NCI-H1092 treated with DMSO at 0.1 percent for 48 hours (cell line): Measurements from ENCODE around the gene ANKRD13A.

ENCODE experiments used
- DNase-seq: peaks from one replicate; lab custom pipeline; 2025; lab: John Stamatoyannopoulos, UW

ANKRD13A gene

GRCh38 chr12:109998904-109999648 is at the start of gene ANKRD13A:
Gene ANKRD13A, plus strand, starts transcription at chr12:109999430. Its CDS starts 259 bp downstream, at chr12:109999689.
- peak; percentile 81 for DNase-seq

- DNase-seq: no peak
Measured at GRCh38 chr12:109950625-109951024, 48.6 kb upstream of the ANKRD13A start.

- no peak for DNase-seq
Measured at GRCh38 chr12:109951136-109951535, 48.1 kb upstream of the ANKRD13A start.

GRCh38 chr12:109951751-109952150 is 47.5 kb upstream of the ANKRD13A start:
- peak; percentile 10 for DNase-seq

GRCh38 chr12:109952160-109952858 is 46.9 kb upstream of the ANKRD13A start:
- no peak for DNase-seq

GRCh38 chr12:109952873-109953272 is 46.4 kb upstream of the ANKRD13A start:
- DNase-seq: no peak

- no peak for DNase-seq
Measured at GRCh38 chr12:109953656-109954055, 45.6 kb upstream of the ANKRD13A start.

GRCh38 chr12:109958374-109958773 is 40.9 kb upstream of the ANKRD13A start:
- no peak for DNase-seq

GRCh38 chr12:109959411-109960093 is 39.7 kb upstream of the ANKRD13A start:
- no peak for DNase-seq

GRCh38 chr12:109961201-109961600 is 38.0 kb upstream of the ANKRD13A start:
- no peak for DNase-seq

GRCh38 chr12:109961612-109962011 is 37.6 kb upstream of the ANKRD13A start:
- DNase-seq: no peak

- no peak for DNase-seq
Measured at GRCh38 chr12:109962398-109962797, 36.8 kb upstream of the ANKRD13A start.

GRCh38 chr12:109963330-109963729 is 35.9 kb upstream of the ANKRD13A start:
- DNase-seq: no peak

- DNase-seq: no peak
Measured at GRCh38 chr12:109963743-109964429, 35.3 kb upstream of the ANKRD13A start.

- DNase-seq: no peak
Measured at GRCh38 chr12:109966546-109966945, 32.7 kb upstream of the ANKRD13A start.

- no peak for DNase-seq
Measured at GRCh38 chr12:109967383-109968031, 31.7 kb upstream of the ANKRD13A start.

GRCh38 chr12:109968032-109968420 is 31.2 kb upstream of the ANKRD13A start:
- DNase-seq: no peak

- DNase-seq: no peak
Measured at GRCh38 chr12:109968801-109969200, 30.4 kb upstream of the ANKRD13A start.

GRCh38 chr12:109972821-109973220 is 26.4 kb upstream of the ANKRD13A start:
- DNase-seq: no peak

- DNase-seq: no peak
Measured at GRCh38 chr12:109981311-109981710, 17.9 kb upstream of the ANKRD13A start.

- DNase-seq: no peak
Measured at GRCh38 chr12:109982210-109982609, 17.0 kb upstream of the ANKRD13A start.
